NT2/D1 (cell line): ENCODE results near the gene ACSS3.

Experiments used
- SUZ12 ChIP-seq: IDR thresholded peaks from 2 replicates; pipeline ENCODE4 v1.6.1; 2011; ENCODE audit not compliant: insufficient read length, insufficient read depth; ENCODE audit errors: extremely low read depth
- YY1 ChIP-seq: IDR thresholded peaks from 2 replicates; pipeline ENCODE4 v1.6.1; 2011; ENCODE audit not compliant: insufficient read length, insufficient read depth
- ZNF274 ChIP-seq: IDR thresholded peaks from 2 replicates; pipeline ENCODE4 v1.6.1; 2011; ENCODE audit warnings: mild to moderate bottlenecking, low read depth, low read length

GRCh38 chr12:81088221-81088620 is 10.3 kb downstream of the ACSS3 start:
- TF ChIP-seq ZNF274 = no peak
- TF ChIP-seq SUZ12 = no peak
- TF ChIP-seq YY1 = no peak
